GM18861 (cell line): Measurements from ENCODE around the gene WTIP.
"Not testable (repeated sequence)": the region's sequence is repeated elsewhere in the genome, so short reads cannot be mapped to it uniquely, and the experiment has no call there.

Experiments
- ATAC-seq: cut with Tn5 transposase; IDR thresholded peaks from one replicate; pipeline ENCODE4 v1.9.1; 2021; ENCODE audit not compliant: unreplicated experiment

Gene WTIP

DNA sequence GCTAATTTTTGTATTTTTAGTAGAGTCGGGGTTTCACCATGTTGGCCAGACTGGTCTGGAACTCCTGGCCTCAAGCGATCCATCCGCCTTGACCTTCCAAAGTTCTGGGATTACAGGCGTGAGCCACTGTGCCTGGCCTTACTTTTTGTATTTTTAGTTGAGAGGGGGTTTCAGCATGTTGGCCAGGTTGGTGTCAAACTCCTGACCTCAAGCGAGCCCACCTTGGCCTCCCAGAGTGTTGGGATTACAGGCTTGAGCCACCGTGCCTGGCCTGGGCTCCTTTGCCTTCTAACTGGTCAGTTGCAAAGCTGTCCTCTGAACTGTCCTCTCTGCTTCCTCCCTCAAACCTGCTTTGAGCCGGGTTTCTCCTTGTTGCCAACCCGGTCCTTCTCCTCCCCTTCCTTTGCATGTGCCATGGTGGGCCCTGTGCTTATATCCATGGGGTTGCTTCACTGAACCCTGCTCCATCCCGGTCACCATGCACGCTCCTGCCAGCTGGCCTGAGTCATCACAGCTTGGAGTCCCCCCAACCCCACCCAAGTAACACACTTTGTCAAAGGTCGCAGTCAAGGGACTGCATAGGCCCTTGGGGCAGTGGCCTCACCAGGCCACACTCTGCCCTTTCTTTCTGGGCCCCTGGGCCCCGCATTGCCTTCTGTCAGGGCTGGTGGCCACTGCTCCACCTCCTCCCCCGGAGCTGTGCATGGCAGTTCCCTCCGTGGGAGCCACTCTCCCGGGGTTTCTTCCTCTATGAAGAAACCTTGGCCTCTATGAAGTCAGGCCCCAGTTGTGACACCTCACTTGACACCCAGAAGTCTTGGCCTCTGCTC is 21.2 kb downstream of the WTIP start:
- no peak for ATAC-seq

DNA sequence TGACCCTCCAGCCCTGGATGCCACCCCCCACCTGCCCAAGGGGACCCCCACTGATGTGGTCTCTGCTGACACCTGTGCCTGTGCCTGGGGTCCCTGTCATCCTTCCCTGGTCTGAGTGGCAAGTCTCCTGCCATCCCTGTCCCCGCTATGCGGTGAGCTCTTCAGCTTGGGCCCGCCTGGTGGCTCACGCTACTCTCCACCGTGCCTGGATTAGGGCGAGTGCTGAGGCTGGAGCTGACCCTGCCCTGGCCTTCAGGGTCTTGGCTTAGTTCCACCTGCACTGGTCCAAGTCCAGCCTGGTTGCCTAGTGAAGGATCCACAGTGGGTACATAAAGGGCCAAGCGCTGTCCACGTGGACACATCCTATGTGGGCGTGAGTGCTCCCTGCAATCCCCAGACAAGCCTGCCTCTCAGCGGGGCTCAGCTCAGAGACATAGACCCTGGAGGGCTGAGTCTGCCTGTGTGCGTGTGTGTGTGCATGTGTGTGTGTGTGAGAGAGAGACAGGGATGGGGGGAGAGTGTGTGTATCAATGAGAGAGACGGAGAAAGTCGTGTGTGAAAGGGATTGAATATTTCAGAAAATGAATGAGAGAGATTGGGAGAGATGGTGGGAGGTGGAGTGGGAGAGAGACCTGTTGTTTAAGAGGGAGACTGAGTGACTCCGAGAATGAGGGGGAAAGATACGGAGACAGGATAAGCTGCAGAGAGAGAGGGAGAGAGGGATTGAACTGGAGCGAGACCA is 22.1 kb downstream of the WTIP start:
- ATAC-seq, result no peak

DNA sequence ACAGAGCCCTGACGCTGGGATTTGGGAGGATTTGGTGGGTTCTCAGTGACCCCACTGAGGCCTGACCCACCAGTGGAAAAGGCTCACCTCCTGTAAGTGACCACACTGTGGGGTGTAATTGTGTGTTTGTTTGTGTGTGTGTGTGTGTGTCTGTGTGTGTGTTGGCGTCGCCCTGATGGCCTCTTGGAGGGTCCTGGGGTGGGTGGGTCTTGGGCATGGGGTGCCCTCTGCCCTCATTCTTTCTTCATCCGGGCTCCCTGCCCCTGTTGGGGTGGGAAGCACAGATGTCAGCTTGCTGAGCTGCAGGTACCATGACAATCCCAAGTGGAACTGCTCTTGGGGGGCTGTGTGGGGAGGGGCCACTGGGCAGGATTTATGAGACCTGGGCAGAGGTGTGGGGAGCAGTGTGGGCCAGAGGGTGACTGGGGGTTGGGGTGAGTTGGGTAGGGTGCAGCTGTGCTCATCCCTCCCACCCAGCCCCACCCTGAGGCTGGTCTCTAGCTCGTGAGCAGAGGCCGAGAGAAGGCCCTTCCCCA is 22.8 kb downstream of the WTIP start:
- no peak for ATAC-seq

DNA sequence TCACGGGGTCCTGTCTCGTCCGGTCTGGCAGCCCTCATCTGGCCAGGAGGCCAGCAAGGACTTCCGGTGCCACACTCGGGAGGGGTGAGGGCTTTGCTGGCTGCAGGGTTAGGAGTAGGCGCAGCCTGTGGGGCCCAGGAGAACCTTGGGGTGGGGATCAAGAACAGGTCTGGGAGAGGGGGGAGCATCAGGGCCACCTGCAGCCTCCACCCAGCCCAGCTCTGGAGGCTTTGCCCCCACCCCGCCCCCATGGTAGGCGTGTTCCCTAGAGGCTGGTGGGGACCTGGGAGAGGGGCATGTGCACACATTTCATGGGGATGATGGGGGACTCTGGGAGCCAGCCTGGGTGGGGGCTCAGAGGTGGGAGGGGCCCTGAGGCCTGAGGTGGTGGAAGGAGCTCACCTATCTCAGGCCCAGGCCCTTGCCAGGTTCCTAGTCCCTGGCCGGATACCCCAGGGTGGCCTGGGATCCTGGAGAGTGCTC is 23.3 kb downstream of the WTIP start:
- ATAC-seq, result no peak

DNA sequence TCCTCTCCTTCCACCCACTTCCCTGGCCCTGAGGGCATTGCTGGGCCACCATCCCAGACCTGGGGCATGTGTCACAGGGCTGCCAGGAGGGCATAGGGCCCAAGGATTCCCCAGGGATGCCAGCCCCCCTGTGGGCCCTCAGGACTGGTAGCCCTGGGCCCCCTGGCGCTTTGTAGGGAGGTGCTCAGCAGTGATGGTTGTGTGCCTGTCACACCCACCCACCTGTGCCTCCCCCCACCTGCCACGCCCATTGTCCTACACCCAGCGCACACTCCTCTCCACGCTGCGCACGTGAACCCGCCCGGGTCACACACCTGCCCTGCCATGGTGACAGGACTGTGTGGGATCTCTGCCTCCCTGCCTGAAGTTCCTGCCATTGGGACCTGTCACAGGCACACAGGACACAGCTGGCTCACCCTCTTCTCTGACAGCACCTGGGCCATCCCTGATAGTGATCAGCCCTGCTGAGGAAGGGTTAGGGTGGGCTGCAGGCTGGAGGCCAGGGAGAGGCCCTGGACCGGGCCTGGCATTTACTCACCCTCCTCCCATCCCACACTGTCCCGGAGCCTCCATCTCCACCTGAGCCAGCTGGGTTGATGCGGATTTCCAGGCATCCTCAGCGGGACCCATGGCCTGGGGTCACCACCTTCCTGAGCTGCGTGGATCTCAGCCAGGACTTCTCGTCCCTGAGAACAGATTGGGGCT is 23.9 kb downstream of the WTIP start:
- ATAC-seq, result no peak

DNA sequence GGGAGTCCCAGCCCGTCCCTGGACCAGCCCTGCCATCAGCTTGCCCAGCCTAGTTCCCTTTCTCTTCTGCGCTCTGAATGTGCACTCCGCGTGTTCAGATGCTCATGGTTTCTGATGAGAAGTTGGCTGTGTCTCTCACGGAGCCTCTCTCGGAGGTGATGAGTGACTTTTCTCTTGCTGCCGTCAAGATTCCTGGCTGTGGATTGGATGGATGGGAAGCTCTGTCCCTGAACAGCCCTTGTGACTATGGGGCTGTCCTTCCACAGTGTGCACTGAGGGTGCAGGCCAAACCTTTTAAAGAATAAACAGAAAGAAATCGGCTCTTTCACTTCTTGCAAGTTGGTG is 24.4 kb downstream of the WTIP start:
- no peak for ATAC-seq

DNA sequence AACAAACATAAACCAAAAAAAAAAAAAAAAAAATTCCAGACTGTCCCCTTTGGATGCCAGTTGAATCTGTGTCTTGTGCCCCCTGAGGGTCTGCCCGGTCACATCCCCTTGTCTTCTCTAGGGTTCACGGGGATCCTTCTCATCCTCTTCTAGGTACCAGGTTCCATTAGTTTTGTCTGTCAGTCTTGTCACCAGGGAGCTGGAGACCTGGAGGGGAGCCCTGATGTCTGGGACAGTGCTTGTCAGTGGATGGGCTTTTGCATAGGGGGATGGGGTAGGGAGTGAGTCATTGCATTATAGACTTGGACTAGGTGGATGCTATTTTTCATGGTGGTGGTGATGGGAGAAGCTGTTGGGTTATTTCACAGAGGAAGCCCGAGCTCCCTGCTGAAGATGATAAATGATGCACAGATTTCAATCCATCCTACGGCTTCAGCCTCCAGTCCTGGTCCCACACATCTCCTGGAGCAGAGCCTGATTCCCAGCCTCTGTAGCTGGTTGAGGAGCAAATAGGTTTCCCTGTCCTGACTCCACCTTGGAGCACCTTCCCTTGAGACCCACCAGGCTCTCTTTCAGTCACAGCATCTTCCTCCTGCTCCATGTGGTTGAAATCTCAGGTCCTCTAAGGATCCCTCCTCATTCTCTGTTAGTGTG is 26.0 kb downstream of the WTIP start:
- ATAC-seq, result no peak

DNA sequence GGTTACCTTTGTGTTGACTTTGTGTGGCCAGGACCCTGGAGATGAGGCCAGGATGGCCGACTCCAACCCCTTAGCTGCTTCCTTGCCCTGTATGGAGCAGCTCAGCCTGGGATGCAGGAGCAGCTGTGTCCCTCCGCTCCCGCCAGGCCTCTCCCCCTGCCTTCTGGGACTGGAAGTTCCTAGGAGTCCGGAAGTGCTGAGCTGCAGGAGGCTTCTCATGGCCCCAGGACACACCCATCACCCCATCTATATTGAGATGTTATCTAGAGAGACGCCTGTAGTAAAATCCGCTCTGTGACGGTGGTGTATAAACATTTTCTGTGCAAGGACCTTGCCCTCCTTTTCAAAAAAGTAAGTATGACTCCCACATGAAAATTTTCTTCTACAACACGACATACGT is 27.0 kb downstream of the WTIP start:
- no peak for ATAC-seq

DNA sequence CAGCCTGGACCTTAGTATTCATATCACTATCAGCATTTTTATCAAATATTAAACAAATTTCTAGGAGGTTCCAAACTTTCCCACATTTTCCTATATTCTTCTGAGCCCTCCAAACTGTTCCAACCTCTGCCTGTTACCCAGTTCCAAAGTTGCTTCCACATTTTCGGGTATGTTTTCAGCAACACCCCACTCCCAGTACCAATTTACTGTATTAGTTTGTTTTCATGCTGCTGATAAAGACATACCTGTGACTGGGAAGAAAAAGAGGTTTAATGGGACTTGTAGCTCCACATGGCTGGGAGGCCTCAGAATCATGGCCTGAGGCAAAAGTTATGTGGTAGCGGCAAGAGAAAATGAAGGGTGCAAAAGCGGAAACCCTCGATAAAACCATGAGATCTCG is 29.3 kb downstream of the WTIP start:
- ATAC-seq, result not testable (repeated sequence)

DNA sequence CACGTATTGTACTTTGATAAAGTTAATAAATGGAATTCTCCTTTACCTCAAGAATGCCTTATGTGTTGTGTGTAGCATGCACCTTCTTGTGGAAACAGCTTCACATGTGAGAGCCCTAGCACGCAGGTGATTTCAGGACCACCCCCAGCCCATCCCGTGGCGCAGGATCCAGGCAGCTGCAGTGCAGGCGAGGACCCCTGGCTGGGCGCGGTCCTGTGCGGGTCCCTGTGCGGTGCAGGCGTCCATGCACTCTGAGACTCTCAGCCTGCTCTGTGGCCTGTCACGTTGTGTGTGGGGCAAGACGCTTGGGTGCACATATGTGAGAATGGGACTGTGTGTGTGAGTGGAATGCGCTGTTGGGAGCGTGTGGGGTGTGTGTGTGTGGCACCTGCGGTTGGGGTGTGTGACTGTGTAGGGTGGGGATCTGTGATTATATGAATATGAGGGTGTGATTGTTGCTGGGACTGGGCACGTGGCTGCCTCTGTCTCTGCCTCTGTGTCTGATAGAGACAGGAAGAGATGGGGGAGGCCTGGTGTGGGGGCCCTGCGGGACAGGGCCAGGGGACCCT is 30.8 kb downstream of the WTIP start:
- no peak for ATAC-seq

DNA sequence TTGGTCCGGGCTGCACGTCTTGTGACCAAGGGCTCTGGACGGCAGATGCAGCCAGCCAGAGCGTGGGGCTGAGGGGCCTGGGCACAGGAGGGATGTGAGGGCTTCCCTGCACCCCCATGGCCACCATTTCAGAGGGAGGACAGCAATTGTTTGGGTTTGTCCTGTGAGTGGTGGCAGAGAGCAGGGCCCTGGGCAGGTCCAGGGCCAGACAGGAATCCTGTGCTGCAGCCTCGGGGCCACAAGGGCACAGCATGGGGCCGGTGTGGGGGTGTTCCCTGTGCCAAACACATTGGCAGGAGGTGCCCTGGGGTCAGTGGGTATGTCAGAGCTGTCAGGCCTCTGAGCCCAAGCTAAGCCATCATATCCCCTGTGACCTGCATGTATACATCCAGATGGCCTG is 32.2 kb downstream of the WTIP start:
- no peak for ATAC-seq

DNA sequence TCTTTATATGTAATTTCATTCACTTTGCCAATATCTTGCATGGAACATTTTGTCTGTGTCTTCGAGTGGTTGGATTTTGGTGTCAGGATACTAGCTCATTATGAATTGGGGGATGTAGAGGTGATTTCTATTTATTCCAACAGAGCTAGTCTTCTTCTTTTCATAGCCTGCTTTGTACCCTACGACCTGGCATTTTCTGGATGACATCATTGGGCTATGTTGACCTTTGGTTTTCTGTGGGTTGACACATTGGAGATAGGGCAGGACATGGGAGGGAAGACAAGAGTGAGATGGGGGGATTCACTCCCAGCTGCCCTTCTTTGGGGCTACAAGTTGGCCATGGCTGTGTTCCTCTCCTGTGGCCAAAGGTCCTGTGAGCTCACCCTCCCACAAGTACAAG is 38.0 kb downstream of the WTIP start:
- ATAC-seq, result no peak

DNA sequence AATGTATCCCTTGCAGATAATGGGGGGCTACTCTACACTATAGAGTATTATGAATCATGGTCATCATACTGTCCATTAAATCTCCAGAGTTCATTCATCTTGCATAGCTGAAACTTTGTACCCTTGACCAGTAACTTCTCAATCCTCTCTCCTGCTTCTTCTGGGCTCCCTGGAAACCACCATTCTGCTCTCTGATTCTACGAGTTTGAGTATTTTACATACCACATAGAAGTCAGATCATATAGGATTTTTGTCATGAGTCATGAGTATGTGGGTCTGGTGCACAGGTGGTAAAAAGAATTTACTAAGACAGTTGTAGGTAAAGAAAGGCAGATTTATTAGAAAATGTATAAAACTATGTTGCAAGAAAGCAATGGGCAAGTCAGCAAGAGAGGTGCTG is 41.9 kb downstream of the WTIP start:
- ATAC-seq, result no peak

DNA sequence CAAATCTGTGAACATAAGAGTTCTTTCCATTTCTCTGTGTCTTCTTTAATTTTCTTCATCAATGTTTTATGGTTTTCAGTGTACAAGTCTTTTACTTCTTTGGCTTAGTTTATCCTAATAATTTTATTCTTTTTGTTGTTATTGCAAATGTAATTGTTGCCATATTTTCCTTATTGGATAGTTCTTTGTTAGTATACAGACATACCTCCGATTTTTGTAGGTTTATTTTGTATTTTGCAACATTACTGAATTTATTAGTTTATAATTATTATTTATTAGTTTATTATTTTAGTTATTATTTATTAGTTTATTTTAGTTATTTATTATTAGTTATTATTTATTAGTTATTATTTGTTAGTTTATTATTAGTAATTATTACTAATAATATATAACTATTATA is 43.4 kb downstream of the WTIP start:
- ATAC-seq, result no peak

DNA sequence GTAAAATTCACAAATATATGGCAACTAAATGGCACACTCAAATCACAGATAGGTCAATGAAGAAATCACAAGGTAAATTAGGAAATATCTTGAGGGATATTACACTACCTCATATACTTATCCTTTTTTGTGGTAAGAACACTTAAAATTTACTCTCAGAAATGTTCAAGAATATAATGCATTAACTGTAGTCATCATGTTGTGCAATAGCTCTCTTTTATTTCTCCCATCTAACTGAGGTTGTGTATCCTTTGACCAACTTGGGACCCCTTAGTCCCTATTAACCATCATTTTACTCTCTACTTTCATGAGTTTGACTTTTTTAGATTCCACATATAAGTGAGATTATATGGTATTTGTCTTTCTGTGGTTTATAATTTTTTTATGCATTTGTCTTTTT is 52.6 kb downstream of the WTIP start:
- no peak for ATAC-seq

DNA sequence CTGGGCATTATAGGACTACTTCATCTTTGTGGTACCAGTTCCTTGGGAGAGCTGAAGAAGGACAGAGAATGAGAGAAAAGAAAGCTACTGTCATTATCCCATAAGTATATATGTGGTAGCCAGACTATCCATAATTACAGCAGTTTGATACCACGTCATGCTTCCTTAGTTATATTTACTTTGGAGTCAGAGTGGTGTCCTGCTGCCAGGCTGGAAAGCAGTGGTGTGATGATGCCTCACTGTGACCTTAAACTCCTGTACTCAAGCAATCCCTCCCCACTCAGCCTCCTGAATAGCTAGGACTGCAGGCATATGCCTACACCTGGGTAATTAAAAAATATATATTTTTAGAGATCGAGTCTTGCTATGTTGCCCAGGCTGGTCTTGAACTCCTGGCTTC is 57.8 kb downstream of the WTIP start:
- ATAC-seq, result no peak

DNA sequence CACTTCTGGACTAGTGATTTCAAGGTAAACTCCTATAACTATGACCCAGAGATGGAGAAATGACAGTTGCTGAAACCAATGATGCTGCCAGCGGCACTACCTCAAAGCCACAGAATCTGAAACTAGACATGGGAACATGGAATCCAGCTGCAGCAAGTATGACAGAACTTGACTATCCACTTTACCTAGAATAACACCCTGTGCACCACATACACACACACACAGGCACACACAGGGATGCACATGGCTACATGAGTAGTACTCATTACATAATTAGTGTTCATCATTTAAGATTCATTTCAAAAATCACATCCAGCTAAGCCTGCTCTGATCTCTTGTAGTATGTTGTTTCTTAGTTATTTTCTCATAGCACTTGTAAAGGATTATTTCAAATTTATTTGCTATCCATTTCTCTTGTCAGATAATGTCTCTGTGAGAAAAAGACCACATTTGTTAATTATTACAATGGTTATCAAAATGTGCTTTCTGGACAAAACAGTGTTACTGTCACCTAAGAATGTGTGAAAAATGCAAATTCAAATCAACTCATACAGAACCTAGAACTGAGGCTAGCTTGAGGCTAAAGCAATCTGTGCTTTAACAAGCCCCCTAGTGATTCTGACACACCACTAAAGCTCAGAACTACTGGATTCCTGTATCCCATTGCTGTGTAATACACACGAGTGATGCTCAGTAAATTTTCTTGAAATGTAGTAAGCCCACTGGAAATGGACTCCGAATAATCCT is 59.4 kb downstream of the WTIP start:
- ATAC-seq, result peak; percentile 49

DNA sequence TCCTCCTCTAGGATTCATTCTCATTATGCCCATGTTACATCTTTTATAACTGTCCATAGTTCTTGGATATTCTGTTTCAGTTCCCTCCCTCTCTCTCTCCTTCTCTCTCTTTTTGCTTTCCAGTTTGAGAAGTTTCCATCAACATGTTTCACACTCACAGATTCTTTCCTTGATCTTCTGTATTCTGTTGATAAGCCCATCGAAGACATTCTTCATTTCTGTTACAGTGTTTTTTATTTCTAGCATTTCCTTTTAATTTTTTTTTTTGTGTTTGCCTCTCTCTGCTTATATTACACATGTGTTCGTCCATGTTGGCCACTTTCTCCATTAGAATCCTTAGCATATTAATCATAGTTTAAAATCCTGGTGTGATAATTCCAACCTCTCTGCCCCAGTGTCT is 68.3 kb downstream of the WTIP start:
- ATAC-seq, result no peak

DNA sequence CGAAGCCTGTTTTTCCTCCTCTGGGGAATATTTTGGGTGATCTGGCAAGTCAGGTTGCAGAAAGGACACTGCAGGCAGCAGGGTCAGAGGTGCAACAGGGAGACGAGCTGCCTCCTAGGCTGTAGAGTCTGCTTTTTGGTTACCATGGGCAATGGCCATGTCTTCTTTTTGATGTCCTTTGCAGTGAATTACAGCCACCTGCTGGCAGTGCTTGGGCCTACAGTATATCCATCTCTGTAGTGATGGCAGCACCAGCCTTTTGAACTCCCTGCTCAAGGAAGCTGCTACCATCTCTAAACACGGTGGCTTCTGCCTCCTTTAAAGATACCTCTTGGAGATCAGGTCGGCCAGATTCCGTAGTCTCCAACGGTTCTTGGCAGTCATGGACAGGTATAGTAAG is 73.9 kb downstream of the WTIP start:
- no peak for ATAC-seq

DNA sequence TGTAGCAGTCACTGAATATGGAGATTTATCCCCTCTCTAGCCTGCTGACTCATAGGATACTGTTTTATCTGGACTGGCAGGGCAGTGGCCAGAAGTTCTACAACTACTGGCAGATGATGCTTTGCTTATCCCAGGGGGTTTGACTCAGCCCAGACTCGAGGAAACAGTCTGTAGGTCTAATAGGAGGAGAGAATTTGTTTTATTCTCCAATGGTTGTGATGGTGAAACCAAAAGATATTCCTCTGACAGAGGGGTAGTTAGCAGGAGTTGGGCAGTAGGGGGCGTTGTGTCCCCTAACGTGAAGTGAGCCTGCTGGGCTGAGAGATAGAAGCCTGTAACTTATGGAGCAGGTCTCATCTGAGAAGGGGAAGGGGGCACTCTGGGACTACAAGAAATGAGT is 74.9 kb downstream of the WTIP start:
- ATAC-seq, result no peak
